Heart left ventricle (tissue), 16 donors: ENCODE data around the gene ENDOU. TPM values are rescaled to one million over a fixed set of nuclear protein-coding genes. Genes with fewer than 3 reads are reported as not detected.

Experiments
- ATAC-seq, 4 donors: fragments of 200-7000 bp; cut with Tn5 transposase; one replicate each; pipeline ENCODE4 v1.9.1; 2020 to 2022; ENCODE audit warnings: moderate library complexity in 4 of 4, mild to moderate bottlenecking in 3 of 4, moderate number of reproducible peaks in 1 of 4
- DNase-seq, 5 donors: peaks; one replicate each; pipeline ENCODE4 v3.0.0-alpha.2; 2020
- H3K27ac ChIP-seq, 12 donors: fragments of 200-600 bp; sonication (generic) in 4 of 12; one replicate each; pipeline versions ENCODE4 v1.5.0 to v1.8.0; 2016 to 2022; ENCODE audit warnings: mild to moderate bottlenecking in 2 of 12
- H3K27me3 ChIP-seq, 9 donors: fragments of 200-600 bp; sonication (generic) in 2 of 9; one replicate each; pipeline versions ENCODE4 v1.5.1 to v1.8.0; 2016 to 2022; ENCODE audit warnings: mild to moderate bottlenecking in 3 of 9
- H3K36me3 ChIP-seq, 9 donors: fragments of 200-600 bp; sonication (generic) in 2 of 9; one replicate each; pipeline versions ENCODE4 v1.5.0 to v1.8.0; 2018 to 2022; ENCODE audit warnings: mild to moderate bottlenecking in 2 of 9
- H3K4me1 ChIP-seq, 12 donors: fragments of 200-600 bp; sonication (generic) in 4 of 12; one replicate each; pipeline versions ENCODE4 v1.5.0 to v1.8.0; 2016 to 2022; ENCODE audit warnings: mild to moderate bottlenecking in 3 of 12
- H3K4me3 ChIP-seq, 12 donors: fragments of 200-600 bp; sonication (generic) in 4 of 12; one replicate each; pipeline versions ENCODE4 v1.5.0 to v1.8.0; 2017 to 2022; ENCODE audit warnings: mild to moderate bottlenecking in 9 of 12, moderate library complexity in 4 of 12
- H3K9me3 ChIP-seq, 12 donors: fragments of 200-600 bp; sonication (generic) in 4 of 12; one replicate each; pipeline versions ENCODE4 v1.5.0 to v1.8.0; 2016 to 2022; ENCODE audit warnings: mild to moderate bottlenecking in 1 of 12
- POLR2A ChIP-seq, 2 donors: fragments of 450-650 bp; IDR thresholded peaks; one replicate each; pipeline ENCODE4 v1.6.1; 2017; ENCODE audit warnings: antibody characterized with exemption in 2 of 2, mild to moderate bottlenecking in 2 of 2, moderate library complexity in 2 of 2
- WGBS, 4 donors: extraction: QIAGEN DNeasy Blood & Tissue Kit in 2 of 4; methylation state at CpG; one replicate each; pipeline versions ENCODE4 v1.1.5 to v1.1.7; 2013 to 2018; 5-methylcytosine and 5-hydroxymethylcytosine counted together
- intact Hi-C, 10 donors: fragments of 100-400 bp; cut with DNase I; formaldehyde crosslinking; loops; one replicate each; pipeline versions ENCODE4 v1.11.1 to v1.14.2; 2022
- polyA plus RNA-seq, 2 donors: library from polyadenylated mRNA; stranded (reverse); fragments of 200-250 nt; gene quantifications; one replicate each; pipeline ENCODE4 v1.2.3, GENCODE V29; 2013
- total RNA-seq, 9 donors: library from RNA; depleted of rRNA in 2 of 9; stranded (reverse); fragments of >200 nt in 2 of 9; fragmentation: NEBNext Ultra II Directional in 3 of 9; extraction: Animal tissue kit (Norgen Biotek cat#: 25700) in 3 of 9; gene quantifications; one replicate each; pipeline versions ENCODE4 v1.1.0 to v1.2.4, GENCODE V29; 2016 to 2023
- TF ChIP-seq, protein P1 (sequence below), 12 donors: fragments of 200-600 bp; sonication (generic) in 4 of 12; IDR thresholded peaks; one replicate each; pipeline versions ENCODE4 v1.5.0 to v1.8.0; 2018 to 2022; ENCODE audit warnings: antibody characterized with exemption in 12 of 12, mild to moderate bottlenecking in 5 of 12
- donor health status: ischemic (EF 13 %, LVEDD 7.1; RV severe dilation, severe dysfunction).
- donor health status: healthy with polysubstance abuse.
- donor health status: DM: no; HTN: yes; CAD: no.
- donor health status: DM: no; HTN: no; CAD: no.
- donor health status: ischemic (EF 25% LVEDD 6.9; RV normal size, moderate dysfunction).
- donor health status: ischemic (EF 25% LVEDD 5.7; RV mildly dilated, moderate dysfunction).
- donor health status: healthy.
- donor health status: DM: yes; HTN: yes; CAD: no.
- donor health status: ischemic (EF 35%, LVEDD 5.7; RV mildly dilated, moderate dysfunction).
- donor health status: nonischemic (EF 11% LVEDD 7.7; RV severe dilation, severe dysfunction).
- donor health status: DM: yes; HTN: yes; CAD: no.
- donor health status: PGD.
- donor health status: ischemic (EF 29% LVEDD 5.4; RV normal size, mild dysfunction).
- donor health status: nonischemic (EF 23%, LVEDD 6.1; RV moderate dilation, normal function).

The ENDOU gene
- total and polyA plus RNA-seq, 11 donors, result 0.08 to 2.5 (median 0.27) TPM; not detected in 4

- peak in 2 of 4 donors; percentile 33 to 35 for ATAC-seq
- intact Hi-C loops, result loop anchor here in 1 of 10 donors (5.0 kb wide), 1 partner anchor 38 kb away; no protein-coding TSS in a partner anchor
Observed at GRCh38 chr12:47754881-47755280, 29.6 kb upstream of the ENDOU start.

DNA sequence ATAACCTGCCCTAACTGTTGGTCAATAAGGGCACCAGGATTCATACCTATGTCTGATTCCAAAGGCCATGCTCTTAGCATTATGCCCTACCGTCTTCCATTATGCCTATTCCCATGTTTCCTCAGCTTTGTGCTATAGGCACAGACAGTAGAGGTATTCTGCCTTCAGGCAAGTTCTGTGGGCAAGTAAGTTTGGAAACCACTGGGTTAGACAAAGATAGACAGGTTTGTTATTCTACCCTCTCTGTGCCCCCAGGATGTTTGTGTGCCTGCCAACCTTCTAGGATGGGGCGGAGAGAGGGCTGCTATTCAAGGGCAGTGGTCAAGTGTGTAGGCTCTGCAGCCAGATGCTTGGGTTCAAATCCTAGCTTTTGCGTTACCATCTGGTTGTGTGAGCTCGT, 28.8 kb upstream of the ENDOU start:
- Histone ChIP-seq H3K9me3 (no peaks in the 10 kb centered on the region), H3K36me3 (peaks cover 0 to 26% (median 9%) of the 10 kb centered on the region in 9 donors), H3K4me1 (peaks cover 18 to 74% (median 60%) of the 10 kb centered on the region in 12 donors), H3K4me3 (peak overlapping the region in 8 of 12 donors; percentile 0 to 67 (median 24)), H3K27me3 (no peaks in the 10 kb centered on the region), H3K27ac (peak overlapping the region; percentile 64 to 90 (median 82))
- WGBS, 4 donors, result 74 to 81% (median 78%) methylated on average over 4 of the region's 4 CpGs
- DNase-seq (peak in 1 of 5 donors; percentile 10), ATAC-seq (no peak)
- intact Hi-C loops, result no loop called here
- TF ChIP-seq POLR2A (IDR thresholded peaks at IDR 0.05), result no peak

More at GRCh38 chr12:47754881-47755280, 29.6 kb upstream of the ENDOU start:
- Histone ChIP-seq H3K36me3 (peaks cover 0 to 19% (median 4%) of the 10 kb centered on the region in 9 donors), H3K9me3 (no peaks in the 10 kb centered on the region), H3K4me3 (peak overlapping the region in 5 of 12 donors; percentile 55 to 68 (median 65)), H3K27ac (peak overlapping the region; percentile 64 to 90 (median 82)), H3K4me1 (peaks cover 18 to 81% (median 64%) of the 10 kb centered on the region in 12 donors), H3K27me3 (no peaks in the 10 kb centered on the region)
- DNase-seq, result peak in 4 of 5 donors; percentile 51 to 79 (median 67)
- 51 to 60% (median 55%) methylated on average over 3 of the region's 3 CpGs for WGBS, 4 donors
- TF ChIP-seq, protein P1, sequence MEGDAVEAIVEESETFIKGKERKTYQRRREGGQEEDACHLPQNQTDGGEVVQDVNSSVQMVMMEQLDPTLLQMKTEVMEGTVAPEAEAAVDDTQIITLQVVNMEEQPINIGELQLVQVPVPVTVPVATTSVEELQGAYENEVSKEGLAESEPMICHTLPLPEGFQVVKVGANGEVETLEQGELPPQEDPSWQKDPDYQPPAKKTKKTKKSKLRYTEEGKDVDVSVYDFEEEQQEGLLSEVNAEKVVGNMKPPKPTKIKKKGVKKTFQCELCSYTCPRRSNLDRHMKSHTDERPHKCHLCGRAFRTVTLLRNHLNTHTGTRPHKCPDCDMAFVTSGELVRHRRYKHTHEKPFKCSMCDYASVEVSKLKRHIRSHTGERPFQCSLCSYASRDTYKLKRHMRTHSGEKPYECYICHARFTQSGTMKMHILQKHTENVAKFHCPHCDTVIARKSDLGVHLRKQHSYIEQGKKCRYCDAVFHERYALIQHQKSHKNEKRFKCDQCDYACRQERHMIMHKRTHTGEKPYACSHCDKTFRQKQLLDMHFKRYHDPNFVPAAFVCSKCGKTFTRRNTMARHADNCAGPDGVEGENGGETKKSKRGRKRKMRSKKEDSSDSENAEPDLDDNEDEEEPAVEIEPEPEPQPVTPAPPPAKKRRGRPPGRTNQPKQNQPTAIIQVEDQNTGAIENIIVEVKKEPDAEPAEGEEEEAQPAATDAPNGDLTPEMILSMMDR (IDR thresholded peaks at IDR 0.05), result no peak
- no peak for TF ChIP-seq POLR2A (IDR thresholded peaks at IDR 0.05)

DNA sequence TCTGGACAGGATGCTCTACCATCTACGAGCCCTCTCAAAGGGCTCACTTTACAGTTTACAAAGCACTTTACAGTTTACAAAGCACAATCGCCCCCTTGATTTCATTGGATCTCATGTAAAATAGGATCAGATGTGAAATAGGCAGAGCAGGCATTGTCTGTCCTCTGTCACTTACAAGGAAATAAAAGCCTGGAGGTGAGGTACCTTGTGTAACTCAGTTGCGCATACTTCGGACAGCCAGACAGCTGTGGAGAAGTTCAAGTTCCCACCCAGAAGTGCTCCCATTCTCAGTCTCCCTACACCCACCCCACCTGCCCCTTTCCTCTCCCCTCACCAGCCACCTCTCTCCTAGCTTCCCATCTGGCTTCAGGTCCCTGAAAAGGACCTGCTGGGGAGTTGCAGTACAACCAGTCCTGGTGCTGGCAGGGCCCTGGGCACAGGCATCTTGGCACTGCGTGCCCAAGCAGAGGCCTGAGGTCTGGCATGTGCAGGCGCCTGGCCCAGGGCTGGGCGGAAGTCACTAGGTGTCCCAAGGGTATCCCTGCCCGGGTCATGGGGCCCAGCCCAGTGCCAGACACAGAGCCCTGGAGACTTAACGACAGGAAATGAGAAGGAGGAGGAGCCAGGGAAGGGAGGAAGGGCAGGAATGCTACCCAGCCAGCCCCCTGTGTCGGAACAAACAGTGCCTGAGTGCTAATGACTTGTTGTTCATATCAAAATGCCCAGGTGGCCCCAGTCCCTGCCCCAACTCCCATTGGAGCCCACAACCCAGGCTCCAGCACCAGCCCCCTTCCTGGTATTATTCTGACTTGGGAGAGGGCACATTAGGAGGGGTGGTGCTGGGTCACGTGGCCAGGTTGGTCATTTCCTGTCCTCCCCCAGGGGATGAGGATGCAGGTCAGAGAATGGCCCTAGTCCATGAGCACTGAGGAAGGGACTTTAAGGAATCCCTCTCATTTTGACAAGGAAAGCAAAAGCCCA, 28.0 kb upstream of the ENDOU start:
- Histone ChIP-seq H3K27me3 (no peaks in the 10 kb centered on the region), H3K27ac (peak overlapping the region; percentile 64 to 90 (median 82)), H3K4me3 (peak overlapping the region in 6 of 12 donors; percentile 2 to 67 (median 26)), H3K4me1 (peaks cover 18 to 70% (median 55%) of the 10 kb centered on the region in 12 donors), H3K36me3 (peaks cover 0 to 33% (median 9%) of the 10 kb centered on the region in 9 donors), H3K9me3 (no peaks in the 10 kb centered on the region)
- intact Hi-C loops, result loop anchor here in 1 of 10 donors (2.0 kb wide), 1 partner anchor 17 kb away; no protein-coding TSS in a partner anchor
- peak; percentile 90 to 96 (median 92) for ATAC-seq
- WGBS, 4 donors, result 31 to 53% (median 35%) methylated on average over 6 to 11 of the region's 11 CpGs
- DNase-seq, result peak; percentile 84 to 95 (median 91)
- TF ChIP-seq POLR2A (IDR thresholded peaks at IDR 0.05), result peak in 1 of 2 donors; percentile 9
- TF ChIP-seq, protein P1 (IDR thresholded peaks at IDR 0.05), result no peak

DNA sequence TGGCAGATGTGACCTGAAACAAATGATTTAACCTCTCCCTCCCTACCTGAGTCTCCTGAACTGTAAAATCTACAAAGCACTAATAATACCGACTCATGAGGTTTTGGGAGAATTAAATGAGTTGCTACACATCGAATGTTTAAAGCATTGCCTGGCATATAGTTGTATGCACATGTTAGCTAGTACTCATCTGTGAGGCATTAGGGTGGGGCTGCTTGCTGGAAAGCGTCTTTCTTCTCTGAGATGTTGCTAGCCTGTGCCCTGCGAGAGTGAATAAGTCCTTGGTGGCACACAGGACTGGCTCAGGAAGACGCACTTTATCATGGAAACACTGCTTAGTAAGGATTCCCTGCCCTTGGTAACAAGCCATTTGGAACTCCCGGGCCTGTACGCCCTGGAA, 27.3 kb upstream of the ENDOU start:
- Histone ChIP-seq H3K4me1 (peaks cover 18 to 62% (median 49%) of the 10 kb centered on the region in 12 donors), H3K27me3 (no peaks in the 10 kb centered on the region), H3K27ac (peak overlapping the region; percentile 64 to 90 (median 82)), H3K36me3 (peaks cover 0 to 40% (median 9%) of the 10 kb centered on the region in 9 donors), H3K4me3 (peak overlapping the region in 1 of 12 donors; percentile 67), H3K9me3 (no peaks in the 10 kb centered on the region)
- DNase-seq (no peak), ATAC-seq (no peak)
- intact Hi-C loops, result loop anchor here in 1 of 10 donors (2.0 kb wide), 1 partner anchor 16 kb away; no protein-coding TSS in a partner anchor
- TF ChIP-seq, protein P1 (IDR thresholded peaks at IDR 0.05), result no peak
- TF ChIP-seq POLR2A (IDR thresholded peaks at IDR 0.05), result no peak
- 60 to 80% (median 63%) methylated on average over 7 of the region's 7 CpGs for WGBS, 4 donors
